Skeletal muscle tissue (tissue), 4 donors: ENCODE data around the gene PIGM. TPM values are rescaled to one million over a fixed set of nuclear protein-coding genes. Genes with fewer than 3 reads are reported as not detected.

Experiments used
- H3K27ac ChIP-seq: one replicate; pipeline ENCODE4 v1.7.0; 2013; ENCODE audit warnings: mild to moderate bottlenecking, low read depth, low read length, inconsistent platforms
- H3K27me3 ChIP-seq, 3 donors: one replicate each; pipeline ENCODE4 v1.7.0; 2013; ENCODE audit warnings: low read length in 3 of 3; ENCODE audit not compliant: control insufficient read depth in 3 of 3, insufficient read depth in 3 of 3
- H3K36me3 ChIP-seq, 3 donors: one replicate each; pipeline ENCODE4 v1.7.0; 2013; ENCODE audit warnings: low read length in 3 of 3; ENCODE audit not compliant: control insufficient read depth in 3 of 3, insufficient read depth in 3 of 3
- H3K4me1 ChIP-seq, 3 donors: one replicate each; pipeline ENCODE4 v1.7.0; 2013; ENCODE audit warnings: low read length in 3 of 3, mild to moderate bottlenecking in 3 of 3; ENCODE audit not compliant: control insufficient read depth in 3 of 3, insufficient read depth in 3 of 3
- H3K4me3 ChIP-seq, 3 donors: one replicate each; pipeline ENCODE4 v1.7.0; 2013; ENCODE audit warnings: low read length in 3 of 3
- H3K9ac ChIP-seq, 3 donors: one replicate each; pipeline ENCODE4 v1.7.0; 2013; ENCODE audit warnings: low read length in 3 of 3, mild to moderate bottlenecking in 3 of 3, moderate library complexity in 2 of 3, low read depth in 1 of 3
- H3K9me3 ChIP-seq, 3 donors: one replicate each; pipeline ENCODE4 v1.7.0; 2013; ENCODE audit warnings: low read length in 3 of 3; ENCODE audit not compliant: control insufficient read depth in 3 of 3
- total RNA-seq: library from RNA; depleted of rRNA; stranded (reverse); fragments of >200 nt; gene quantifications from one replicate; pipeline ENCODE4 v1.2.3, GENCODE V29; 2014
- donor health status: Osteomylitis.

The PIGM gene
- total RNA-seq, 1 donor from 2014 or later, result 3.1 TPM

GRCh38 chr1:160071289-160071688 lies 39.5 kb upstream of the PIGM start:
- peaks cover 0 to 6% (median 0%) of the 10 kb centered on the region in 3 donors for H3K27me3 ChIP-seq
- H3K9me3 ChIP-seq, result no peaks in the 10 kb centered on the region
- peaks cover 7 to 12% (median 7%) of the 10 kb centered on the region in 3 donors for H3K4me1 ChIP-seq
- no peaks in the 10 kb centered on the region for H3K36me3 ChIP-seq
- H3K9ac ChIP-seq, result no peak overlapping the region
- no peak overlapping the region for H3K4me3 ChIP-seq
- H3K27ac ChIP-seq, result no peak overlapping the region

- peak overlapping the region; percentile 52 to 74 (median 72) for H3K9ac ChIP-seq
- H3K4me1 ChIP-seq, result peaks cover 7 to 12% (median 7%) of the 10 kb centered on the region in 3 donors
- no peak overlapping the region for H3K27ac ChIP-seq
These were observed 38.7 kb upstream of the PIGM start for GRCh38 chr1:160070243-160071163.

GRCh38 chr1:160069460-160070231 lies 37.9 kb upstream of the PIGM start, which contains the start of gene KCNJ10:
Gene KCNJ10, minus strand, starts transcription at chr1:160070160. Its CDS starts 27,628 bp downstream, at chr1:160042532.
- Histone ChIP-seq H3K27ac (no peak within 1 kb of the TSS), H3K9me3 (no peaks in the 10 kb centered on the region), H3K27me3 (peaks cover 0 to 6% (median 0%) of the 10 kb centered on the region in 3 donors), H3K9ac (peak within 1 kb of the TSS; percentile 52 to 74 (median 72)), H3K36me3 (no peaks in the 10 kb centered on the region), H3K4me1 (peaks cover 7 to 12% (median 7%) of the 10 kb centered on the region in 3 donors), H3K4me3 (peak within 1 kb of the TSS; percentile 85 to 90 (median 88))

More at GRCh38 chr1:160070243-160071163, 38.7 kb upstream of the PIGM start:
- peaks cover 0 to 6% (median 0%) of the 10 kb centered on the region in 3 donors for H3K27me3 ChIP-seq
- no peaks in the 10 kb centered on the region for H3K36me3 ChIP-seq
- peak overlapping the region; percentile 85 to 90 (median 88) for H3K4me3 ChIP-seq
- H3K9me3 ChIP-seq, result no peaks in the 10 kb centered on the region

- Histone ChIP-seq H3K9ac (no peak overlapping the region), H3K27me3 (peaks cover 0 to 6% (median 0%) of the 10 kb centered on the region in 3 donors), H3K4me3 (no peak overlapping the region), H3K36me3 (no peaks in the 10 kb centered on the region), H3K27ac (no peak overlapping the region), H3K4me1 (peaks cover 7 to 12% (median 7%) of the 10 kb centered on the region in 3 donors), H3K9me3 (no peaks in the 10 kb centered on the region)
These were observed 36.4 kb upstream of the PIGM start for GRCh38 chr1:160068225-160068624.

GRCh38 chr1:160066829-160067745 lies 35.3 kb upstream of the PIGM start:
- Histone ChIP-seq H3K4me3 (no peak overlapping the region), H3K9me3 (no peaks in the 10 kb centered on the region), H3K9ac (no peak overlapping the region), H3K27me3 (peaks cover 0 to 6% (median 0%) of the 10 kb centered on the region in 3 donors), H3K36me3 (no peaks in the 10 kb centered on the region), H3K27ac (no peak overlapping the region), H3K4me1 (peaks cover 7 to 12% (median 7%) of the 10 kb centered on the region in 3 donors)

GRCh38 chr1:160064746-160065145 lies 33.0 kb upstream of the PIGM start:
- no peaks in the 10 kb centered on the region for H3K27me3 ChIP-seq
- H3K27ac ChIP-seq, result no peak overlapping the region
- H3K9me3 ChIP-seq, result no peaks in the 10 kb centered on the region
- no peak overlapping the region for H3K4me3 ChIP-seq
- no peaks in the 10 kb centered on the region for H3K36me3 ChIP-seq
- no peaks in the 10 kb centered on the region for H3K4me1 ChIP-seq
- H3K9ac ChIP-seq, result no peak overlapping the region

- no peaks in the 10 kb centered on the region for H3K9me3 ChIP-seq
- no peak overlapping the region for H3K4me3 ChIP-seq
- no peaks in the 10 kb centered on the region for H3K4me1 ChIP-seq
- H3K36me3 ChIP-seq, result no peaks in the 10 kb centered on the region
- no peaks in the 10 kb centered on the region for H3K27me3 ChIP-seq
- no peak overlapping the region for H3K27ac ChIP-seq
- no peak overlapping the region for H3K9ac ChIP-seq
These were observed 32.4 kb upstream of the PIGM start for GRCh38 chr1:160064164-160064563.

- H3K4me3 ChIP-seq, result no peak overlapping the region
- no peaks in the 10 kb centered on the region for H3K27me3 ChIP-seq
- H3K9ac ChIP-seq, result no peak overlapping the region
- no peaks in the 10 kb centered on the region for H3K36me3 ChIP-seq
- H3K4me1 ChIP-seq, result no peaks in the 10 kb centered on the region
- no peak overlapping the region for H3K27ac ChIP-seq
- H3K9me3 ChIP-seq, result no peaks in the 10 kb centered on the region
These were observed 31.4 kb upstream of the PIGM start for GRCh38 chr1:160063176-160063575.

GRCh38 chr1:160062230-160062532 lies 30.4 kb upstream of the PIGM start:
- H3K4me3 ChIP-seq, result no peak overlapping the region
- H3K4me1 ChIP-seq, result no peaks in the 10 kb centered on the region
- no peaks in the 10 kb centered on the region for H3K36me3 ChIP-seq
- no peaks in the 10 kb centered on the region for H3K9me3 ChIP-seq
- no peak overlapping the region for H3K27ac ChIP-seq
- H3K27me3 ChIP-seq, result peaks cover 0 to 3% (median 0%) of the 10 kb centered on the region in 3 donors
- H3K9ac ChIP-seq, result no peak overlapping the region
